ENCODE data around the gene CASP8. TPM values are rescaled to one million over a fixed set of nuclear protein-coding genes. Genes with fewer than 3 reads are reported as not detected.

The CASP8 gene
- total and polyA plus RNA-seq, 2 donors (not counting 1 experiment from before 2014, with no cell fraction given): 76.7 to 120 TPM

DNA sequence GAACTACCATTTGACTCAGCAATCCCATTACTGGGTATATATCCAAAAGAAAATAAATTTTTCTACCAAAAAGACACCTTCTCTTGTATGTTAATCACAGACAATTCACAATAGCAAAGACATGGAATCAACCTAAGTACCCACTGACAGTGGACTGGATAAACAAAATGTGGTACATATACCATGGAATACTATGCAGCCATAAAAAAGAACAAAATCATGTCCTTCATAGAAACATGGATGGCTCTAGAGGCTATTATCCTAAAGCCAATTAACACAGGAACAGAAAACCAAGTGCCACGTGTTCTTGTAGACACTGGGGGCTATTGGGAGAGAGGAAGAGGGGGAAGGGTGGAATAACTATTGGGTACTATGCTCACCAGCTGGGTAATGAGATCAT, 69.1 kb downstream of the CASP8 start:
- TF ChIP-seq EZH2 (IDR thresholded peaks at IDR 0.05; ENCODE audit: borderline replicate concordance, insufficient read depth, low read depth, low read length, poor library complexity, severe bottlenecking): no peak
- TF ChIP-seq, protein P1, sequence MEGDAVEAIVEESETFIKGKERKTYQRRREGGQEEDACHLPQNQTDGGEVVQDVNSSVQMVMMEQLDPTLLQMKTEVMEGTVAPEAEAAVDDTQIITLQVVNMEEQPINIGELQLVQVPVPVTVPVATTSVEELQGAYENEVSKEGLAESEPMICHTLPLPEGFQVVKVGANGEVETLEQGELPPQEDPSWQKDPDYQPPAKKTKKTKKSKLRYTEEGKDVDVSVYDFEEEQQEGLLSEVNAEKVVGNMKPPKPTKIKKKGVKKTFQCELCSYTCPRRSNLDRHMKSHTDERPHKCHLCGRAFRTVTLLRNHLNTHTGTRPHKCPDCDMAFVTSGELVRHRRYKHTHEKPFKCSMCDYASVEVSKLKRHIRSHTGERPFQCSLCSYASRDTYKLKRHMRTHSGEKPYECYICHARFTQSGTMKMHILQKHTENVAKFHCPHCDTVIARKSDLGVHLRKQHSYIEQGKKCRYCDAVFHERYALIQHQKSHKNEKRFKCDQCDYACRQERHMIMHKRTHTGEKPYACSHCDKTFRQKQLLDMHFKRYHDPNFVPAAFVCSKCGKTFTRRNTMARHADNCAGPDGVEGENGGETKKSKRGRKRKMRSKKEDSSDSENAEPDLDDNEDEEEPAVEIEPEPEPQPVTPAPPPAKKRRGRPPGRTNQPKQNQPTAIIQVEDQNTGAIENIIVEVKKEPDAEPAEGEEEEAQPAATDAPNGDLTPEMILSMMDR (IDR thresholded peaks at IDR 0.05): no peak
- H3K4me3 Mint-ChIP-seq: no peak overlapping the region
- H3K4me3 ChIP-seq (ENCODE audit: control extremely low read depth in 1 of 5, extremely low read depth in 1 of 5, insufficient read depth in 1 of 5, low read depth in 2 of 5, low read length in 4 of 5): no peak overlapping the region
- H3K27me3 ChIP-seq (replicated peaks in 1 of 4; ENCODE audit: control extremely low read depth in 1 of 4, control insufficient read depth in 3 of 4, insufficient read depth in 4 of 4, low read length in 3 of 4): no peaks in the 10 kb centered on the region
- H3K36me3 ChIP-seq (replicated peaks in 1 of 2; ENCODE audit: control extremely low read depth in 1 of 2, control insufficient read depth in 1 of 2, extremely low read depth in 1 of 2, insufficient read depth in 2 of 2, low read length in 1 of 2): no peaks in the 10 kb centered on the region
- no peak for DNase-seq
- no peak overlapping the region for H2AFZ ChIP-seq (ENCODE audit: insufficient read depth, low read depth, low read length, poor library complexity, severe bottlenecking)
- intact Hi-C loops (cut with micrococcal nuclease): loop anchor here (5.0 kb wide), 1 partner anchor 1763 kb away; no protein-coding TSS in a partner anchor
- H3K9me3 Mint-ChIP-seq (ENCODE audit: insufficient read depth): peaks cover 2% of the 10 kb centered on the region
- H3K27me3 Mint-ChIP-seq: no peaks in the 10 kb centered on the region
- H3K27ac ChIP-seq (ENCODE audit: low read length in 2 of 2): no peak overlapping the region
- H3K27ac Mint-ChIP-seq: no peak overlapping the region
- H3K79me2 ChIP-seq (ENCODE audit: control insufficient read depth, insufficient read depth, low read length): no peaks in the 10 kb centered on the region
- H4K20me1 ChIP-seq (ENCODE audit: control insufficient read depth, insufficient read depth, low read length, poor library complexity, severe bottlenecking): no peaks in the 10 kb centered on the region
- POLR2A ChIA-PET: no interaction called here
- no peak overlapping the region for H3K9ac ChIP-seq (ENCODE audit: low read length)
- H3K4me1 Mint-ChIP-seq: no peaks in the 10 kb centered on the region
- no peak overlapping the region for H3K4me2 ChIP-seq (replicated peaks; ENCODE audit: low read depth, low read length, poor library complexity, severe bottlenecking)
- no peaks in the 10 kb centered on the region for H3K4me1 ChIP-seq (ENCODE audit: control insufficient read depth in 2 of 2, insufficient read depth in 2 of 2, low read length in 2 of 2)
- peaks cover 2 to 4% (median 2%) of the 10 kb centered on the region in 3 donors for H3K9me3 ChIP-seq (ENCODE audit: control extremely low read depth in 1 of 3, control insufficient read depth in 2 of 3, insufficient read depth in 1 of 3, low read length in 2 of 3)
- ATAC-seq (ENCODE audit: low read depth): no peak
- no CpG with 5 or more reads among the region's 1 CpG for WGBS (ENCODE audit: insufficient coverage)
- CTCF ChIA-PET: no interaction called here

Small RNA genes within 50 kb of the gene (small RNA-seq; reads per million reads assigned to genes)
- not detected for gene MTND4LP13 (ENCODE audit: insufficient read length, low read depth, low replicate concordance)

Other genes with a start within 250 kb of the CASP8 start
- 30.1 and 32.4 TPM in 2 replicates for gene HYCC2, start 188.9 kb upstream of the CASP8 start, total RNA-seq
- gene HYCC2, start 188.9 kb upstream of the CASP8 start, polyA plus RNA-seq: 3.6 and 9.0 TPM in 2 replicates
- gene NDUFB3, start 188.5 kb upstream of the CASP8 start, total RNA-seq: 35.1 and 44.7 TPM in 2 replicates
- gene NDUFB3, start 188.5 kb upstream of the CASP8 start, polyA plus RNA-seq: 11.1 and 13.0 TPM in 2 replicates
- gene CFLAR, start 144.4 kb upstream of the CASP8 start, total RNA-seq: 216 and 217 TPM in 2 replicates
- gene CFLAR, start 144.4 kb upstream of the CASP8 start, polyA plus RNA-seq: 53.3 and 58.4 TPM in 2 replicates
- gene CASP10, start 77.4 kb upstream of the CASP8 start, total RNA-seq: 33.7 and 34.3 TPM in 2 replicates
- 13.7 and 16.0 TPM in 2 replicates for gene CASP10, start 77.4 kb upstream of the CASP8 start, polyA plus RNA-seq
- 5.0 and 5.1 TPM in 2 replicates for gene FLACC1, start 96.8 kb downstream of the CASP8 start, total RNA-seq
- gene FLACC1, start 96.8 kb downstream of the CASP8 start, polyA plus RNA-seq: 1.4 and 1.5 TPM in 2 replicates
- gene TRAK2, start 190.9 kb downstream of the CASP8 start, total RNA-seq: 21.6 and 24.5 TPM in 2 replicates
- gene TRAK2, start 190.9 kb downstream of the CASP8 start, polyA plus RNA-seq: 16.9 and 17.8 TPM in 2 replicates
- gene STRADB, start 191.2 kb downstream of the CASP8 start, total RNA-seq: 17.5 and 20.6 TPM in 2 replicates
- 14.6 and 17.2 TPM in 2 replicates for gene STRADB, start 191.2 kb downstream of the CASP8 start, polyA plus RNA-seq

Data from B cell (primary cell).